T-helper 2 cell treated with Interferon-gamma antibody and Interleukin-4, amounts not matched to agents 5 μg/mL and 100 μg/mL, for 36 hours (primary cell): Measurements from ENCODE around the gene CYB561.

Source experiments
- DNase-seq: peaks from one replicate; pipeline ENCODE4 v3.0.0; 2021; ENCODE audit warnings: low spot score
- H3K27ac Mint-ChIP-seq: one replicate; pipeline ENCODE4 v1.8.0; 2021; ENCODE audit warnings: mild to moderate bottlenecking, mixed read lengths
- H3K27me3 Mint-ChIP-seq: one replicate; pipeline ENCODE4 v1.8.0; 2021; ENCODE audit warnings: low read depth, mixed read lengths
- H3K36me3 Mint-ChIP-seq: one replicate; pipeline ENCODE4 v1.8.0; 2021; ENCODE audit warnings: low read depth, mixed read lengths
- H3K4me1 Mint-ChIP-seq: one replicate; pipeline ENCODE4 v1.8.0; 2021; ENCODE audit warnings: low read depth, mixed read lengths
- H3K4me3 Mint-ChIP-seq: one replicate; pipeline ENCODE4 v1.8.0; 2022; ENCODE audit warnings: mild to moderate bottlenecking, moderate library complexity, mixed read lengths
- H3K9me3 Mint-ChIP-seq: one replicate; pipeline ENCODE4 v1.8.0; 2021; ENCODE audit warnings: mixed read lengths

CYB561 gene

DNA sequence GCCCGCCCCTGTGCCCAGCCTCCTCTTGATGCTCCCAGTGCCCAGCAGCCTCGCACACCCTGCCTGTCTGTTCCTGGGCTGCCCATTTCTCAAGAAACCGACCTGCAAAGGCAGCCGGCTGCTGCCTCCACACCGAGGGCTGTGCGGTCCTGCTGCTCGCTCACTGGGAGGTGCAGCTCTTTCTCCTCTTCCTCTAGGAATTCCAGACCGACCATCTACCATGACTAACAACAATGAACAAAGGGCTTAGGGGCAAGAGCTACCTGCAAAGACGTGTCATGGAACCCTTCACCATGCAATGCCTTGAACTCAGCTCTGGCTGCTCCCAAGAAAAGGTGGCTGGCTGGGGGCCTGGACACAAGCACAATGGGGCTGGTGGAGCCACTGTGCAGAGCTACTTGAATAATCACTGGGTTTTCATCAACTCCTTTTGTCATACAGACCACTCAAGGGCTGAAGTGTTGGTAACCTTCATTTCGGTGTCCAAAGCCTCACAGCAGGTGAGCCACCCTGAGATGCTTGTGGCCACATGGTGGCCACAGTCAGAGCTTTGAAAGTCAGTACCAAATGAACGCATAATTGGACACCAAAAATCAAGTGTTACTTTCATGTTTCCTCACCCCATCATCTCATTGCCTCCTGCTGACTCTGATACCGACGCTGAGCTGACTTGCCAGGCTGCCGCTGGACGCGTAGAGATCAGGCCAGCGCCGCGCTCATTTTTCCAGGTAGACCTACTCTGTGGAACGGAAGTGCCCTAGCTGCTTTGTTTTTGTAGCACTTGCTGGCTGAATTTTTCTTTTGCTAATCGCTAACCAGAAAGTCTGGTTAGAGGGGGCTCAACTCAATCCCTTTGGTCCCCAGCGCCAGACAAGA, 19.8 kb downstream of the CYB561 start:
- H3K27ac Mint-ChIP-seq: no peak overlapping the region
- H3K4me1 Mint-ChIP-seq: peaks cover 25% of the 10 kb centered on the region
- peaks cover 14% of the 10 kb centered on the region for H3K27me3 Mint-ChIP-seq
- H3K4me3 Mint-ChIP-seq: no peak overlapping the region
- DNase-seq: no peak
- H3K9me3 Mint-ChIP-seq: no peaks in the 10 kb centered on the region
- no peaks in the 10 kb centered on the region for H3K36me3 Mint-ChIP-seq

- Mint-ChIP-seq H3K4me3 (no peak overlapping the region), H3K27me3 (peaks cover 14% of the 10 kb centered on the region), H3K4me1 (peaks cover 27% of the 10 kb centered on the region), H3K9me3 (no peaks in the 10 kb centered on the region), H3K36me3 (no peaks in the 10 kb centered on the region), H3K27ac (no peak overlapping the region)
- DNase-seq: peak; percentile 49
These were observed 20.6 kb downstream of the CYB561 start for GRCh38 chr17:63425483-63425882.

GRCh38 chr17:63423963-63424362, 22.1 kb downstream of the CYB561 start:
- Mint-ChIP-seq H3K36me3 (no peaks in the 10 kb centered on the region), H3K9me3 (no peaks in the 10 kb centered on the region), H3K27ac (no peak overlapping the region), H3K4me1 (peaks cover 35% of the 10 kb centered on the region), H3K4me3 (no peak overlapping the region), H3K27me3 (peaks cover 14% of the 10 kb centered on the region)
- no peak for DNase-seq

DNA sequence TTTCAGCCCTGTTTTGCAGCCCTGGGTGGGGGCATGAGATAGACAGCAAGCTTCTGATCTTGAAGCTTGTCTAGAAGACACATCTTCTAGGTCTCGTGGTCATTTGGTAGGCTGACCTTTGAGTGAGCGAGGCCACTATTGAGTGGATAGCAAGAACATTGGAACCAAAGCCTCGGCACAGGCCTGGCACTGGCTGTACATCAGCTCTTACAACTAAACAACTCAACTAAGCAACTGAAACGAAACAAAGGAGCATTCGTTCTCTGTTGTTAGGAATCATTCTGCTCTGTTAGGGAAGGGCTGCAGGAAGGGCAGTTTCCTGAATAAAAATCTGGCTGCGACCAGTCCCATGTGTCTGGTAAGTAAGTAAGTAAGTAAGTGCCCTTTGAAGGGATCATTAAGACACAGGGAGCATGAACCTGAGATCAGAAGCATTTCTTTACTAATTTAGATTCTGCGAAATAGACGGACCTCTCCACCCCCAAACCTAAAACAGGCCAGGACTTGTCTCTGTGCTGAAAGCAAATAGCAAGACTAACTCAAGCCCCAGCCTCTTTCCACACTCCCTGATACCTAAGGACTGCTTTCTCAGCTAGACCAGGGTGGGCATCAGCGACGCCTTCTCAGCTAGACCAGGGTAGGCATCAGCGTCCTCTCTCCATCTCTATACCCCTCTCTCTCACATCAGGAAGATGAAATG, 22.7 kb downstream of the CYB561 start:
- Mint-ChIP-seq H3K27ac (no peak overlapping the region), H3K36me3 (no peaks in the 10 kb centered on the region), H3K9me3 (no peaks in the 10 kb centered on the region), H3K4me3 (no peak overlapping the region), H3K4me1 (peaks cover 31% of the 10 kb centered on the region), H3K27me3 (peaks cover 14% of the 10 kb centered on the region)
- DNase-seq: no peak

DNA sequence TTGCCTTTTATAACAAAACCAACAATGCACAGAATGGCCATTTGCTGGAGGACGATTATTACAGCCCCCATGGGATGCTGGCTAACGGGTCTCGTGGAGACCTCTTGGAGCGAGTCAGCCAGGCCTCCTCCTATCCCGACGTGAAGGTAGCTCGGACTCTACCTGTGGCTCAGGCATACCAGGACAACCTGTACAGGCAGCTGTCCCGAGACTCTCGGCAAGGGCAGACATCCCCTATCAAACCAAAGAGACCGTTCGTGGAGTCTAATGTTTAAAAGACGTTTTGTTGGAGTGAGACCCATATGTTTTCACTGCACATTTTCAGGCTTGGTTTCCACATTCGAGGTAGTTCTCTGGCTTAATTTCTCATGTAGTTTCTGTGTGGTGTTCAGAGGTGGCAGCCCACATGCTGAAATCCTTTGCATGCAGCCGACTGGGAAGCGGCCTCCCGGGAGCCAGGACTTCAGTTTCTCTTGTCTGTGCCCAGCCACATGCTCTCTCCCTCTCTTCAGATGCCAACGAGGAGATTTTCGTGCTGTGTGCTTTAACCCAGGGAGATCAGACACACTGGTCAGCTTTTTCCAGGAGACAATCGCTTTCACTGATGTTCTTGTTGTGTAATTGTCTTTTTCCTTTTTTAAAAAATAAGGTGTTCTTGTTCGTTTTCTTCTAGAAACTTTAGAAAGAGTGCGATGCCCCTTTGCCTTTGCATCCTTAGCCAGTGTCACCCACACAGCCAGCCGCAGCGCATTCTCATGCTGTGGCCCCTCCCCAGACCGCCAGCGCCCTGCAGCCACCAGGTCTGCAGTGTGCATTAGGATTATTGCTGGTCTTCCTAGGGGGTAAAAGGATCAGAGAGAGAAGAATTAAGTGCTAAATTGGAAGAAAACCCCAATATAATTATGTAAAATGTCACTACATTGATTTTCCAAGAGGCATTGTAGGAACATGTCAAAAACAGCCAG, 24.1 kb downstream of the CYB561 start:
- DNase-seq: no peak
- Mint-ChIP-seq H3K27me3 (peaks cover 13% of the 10 kb centered on the region), H3K9me3 (no peaks in the 10 kb centered on the region), H3K36me3 (no peaks in the 10 kb centered on the region), H3K4me1 (peaks cover 17% of the 10 kb centered on the region), H3K4me3 (no peak overlapping the region), H3K27ac (no peak overlapping the region)

DNA sequence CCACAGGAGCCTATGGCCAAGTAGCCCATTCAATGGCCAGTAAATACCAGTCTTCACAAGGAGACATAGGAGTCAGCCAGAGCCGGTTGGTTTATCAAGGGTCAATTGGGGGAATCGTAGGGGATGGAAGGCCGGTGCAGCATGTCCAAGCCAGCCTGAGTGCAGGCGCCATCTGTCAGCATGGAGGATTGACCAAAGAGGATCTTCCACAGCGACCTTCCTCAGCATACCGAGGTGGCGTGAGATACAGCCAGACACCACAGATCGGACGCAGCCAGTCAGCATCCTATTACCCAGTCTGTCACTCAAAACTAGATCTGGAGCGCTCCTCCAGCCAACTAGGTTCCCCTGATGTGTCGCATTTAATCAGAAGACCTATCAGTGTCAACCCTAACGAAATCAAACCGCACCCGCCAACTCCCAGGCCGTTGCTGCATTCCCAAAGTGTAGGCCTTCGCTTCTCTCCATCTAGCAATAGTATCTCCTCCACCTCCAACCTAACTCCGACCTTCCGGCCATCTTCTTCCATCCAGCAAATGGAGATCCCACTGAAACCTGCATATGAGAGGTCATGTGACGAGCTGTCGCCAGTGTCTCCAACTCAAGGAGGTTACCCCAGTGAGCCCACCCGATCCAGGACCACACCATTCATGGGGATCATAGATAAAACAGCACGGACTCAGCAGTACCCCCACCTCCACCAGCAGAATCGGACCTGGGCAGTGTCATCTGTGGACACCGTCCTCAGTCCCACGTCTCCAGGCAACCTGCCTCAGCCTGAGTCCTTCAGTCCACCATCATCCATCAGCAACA, 25.0 kb downstream of the CYB561 start:
- H3K27ac Mint-ChIP-seq: no peak overlapping the region
- no peaks in the 10 kb centered on the region for H3K9me3 Mint-ChIP-seq
- DNase-seq: no peak
- no peaks in the 10 kb centered on the region for H3K36me3 Mint-ChIP-seq
- H3K27me3 Mint-ChIP-seq: peaks cover 12% of the 10 kb centered on the region
- H3K4me1 Mint-ChIP-seq: peaks cover 12% of the 10 kb centered on the region
- H3K4me3 Mint-ChIP-seq: no peak overlapping the region

DNA sequence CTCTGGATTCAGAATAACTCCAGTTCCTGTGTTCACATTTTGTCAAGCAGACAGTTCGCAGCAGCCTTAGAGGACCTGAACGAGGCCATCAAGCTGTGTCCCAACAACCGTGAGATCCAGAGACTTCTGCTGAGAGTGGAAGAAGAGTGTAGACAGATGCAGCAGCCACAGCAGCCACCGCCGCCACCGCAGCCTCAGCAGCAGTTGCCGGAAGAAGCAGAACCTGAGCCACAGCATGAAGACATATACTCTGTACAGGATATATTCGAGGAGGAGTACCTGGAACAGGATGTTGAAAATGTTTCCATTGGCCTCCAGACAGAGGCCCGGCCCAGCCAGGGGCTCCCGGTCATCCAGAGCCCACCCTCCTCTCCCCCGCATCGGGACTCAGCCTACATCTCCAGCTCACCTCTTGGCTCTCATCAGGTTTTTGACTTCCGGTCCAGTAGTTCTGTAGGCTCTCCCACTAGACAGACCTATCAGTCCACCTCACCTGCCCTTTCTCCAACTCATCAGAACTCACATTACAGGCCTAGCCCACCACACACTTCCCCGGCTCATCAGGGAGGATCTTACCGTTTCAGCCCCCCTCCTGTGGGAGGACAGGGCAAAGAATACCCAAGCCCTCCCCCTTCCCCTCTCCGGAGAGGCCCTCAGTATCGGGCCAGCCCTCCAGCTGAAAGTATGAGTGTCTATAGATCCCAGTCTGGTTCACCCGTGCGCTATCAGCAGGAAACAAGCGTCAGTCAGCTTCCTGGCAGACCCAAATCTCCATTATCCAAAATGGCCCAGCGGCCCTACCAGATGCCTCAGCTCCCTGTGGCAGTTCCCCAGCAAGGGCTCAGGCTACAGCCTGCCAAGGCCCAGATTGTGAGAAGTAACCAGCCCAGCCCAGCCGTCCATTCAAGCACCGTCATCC, 25.9 kb downstream of the CYB561 start:
- no peaks in the 10 kb centered on the region for H3K36me3 Mint-ChIP-seq
- H3K27ac Mint-ChIP-seq: peak overlapping the region; percentile 80
- H3K4me1 Mint-ChIP-seq: peaks cover 10% of the 10 kb centered on the region
- H3K9me3 Mint-ChIP-seq: no peaks in the 10 kb centered on the region
- H3K4me3 Mint-ChIP-seq: peak overlapping the region; percentile 22
- H3K27me3 Mint-ChIP-seq: peaks cover 10% of the 10 kb centered on the region
- DNase-seq: peak; percentile 28

DNA sequence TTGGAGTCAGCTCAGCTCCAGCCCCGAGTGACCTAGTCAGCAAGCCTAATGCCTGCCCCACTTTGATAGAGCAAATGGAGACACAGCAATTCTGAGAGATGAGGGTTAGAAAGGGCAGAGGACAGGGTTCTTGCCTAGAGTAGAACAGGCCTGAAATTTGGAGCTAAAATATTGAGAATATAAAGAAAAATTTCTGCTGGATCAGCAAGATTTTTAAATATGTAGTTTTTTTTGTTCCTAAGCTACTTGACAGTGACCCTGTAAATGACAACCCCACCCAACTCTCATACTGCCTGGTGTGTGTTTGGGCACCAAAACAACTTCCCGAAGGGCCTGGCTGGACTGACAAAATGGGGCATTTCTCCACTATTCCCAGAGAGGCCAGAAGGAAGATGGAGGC, 26.7 kb downstream of the CYB561 start:
- no peak overlapping the region for H3K4me3 Mint-ChIP-seq
- H3K36me3 Mint-ChIP-seq: no peaks in the 10 kb centered on the region
- peaks cover 10% of the 10 kb centered on the region for H3K4me1 Mint-ChIP-seq
- peaks cover 13% of the 10 kb centered on the region for H3K27me3 Mint-ChIP-seq
- no peak overlapping the region for H3K27ac Mint-ChIP-seq
- H3K9me3 Mint-ChIP-seq: no peaks in the 10 kb centered on the region
- DNase-seq: no peak

DNA sequence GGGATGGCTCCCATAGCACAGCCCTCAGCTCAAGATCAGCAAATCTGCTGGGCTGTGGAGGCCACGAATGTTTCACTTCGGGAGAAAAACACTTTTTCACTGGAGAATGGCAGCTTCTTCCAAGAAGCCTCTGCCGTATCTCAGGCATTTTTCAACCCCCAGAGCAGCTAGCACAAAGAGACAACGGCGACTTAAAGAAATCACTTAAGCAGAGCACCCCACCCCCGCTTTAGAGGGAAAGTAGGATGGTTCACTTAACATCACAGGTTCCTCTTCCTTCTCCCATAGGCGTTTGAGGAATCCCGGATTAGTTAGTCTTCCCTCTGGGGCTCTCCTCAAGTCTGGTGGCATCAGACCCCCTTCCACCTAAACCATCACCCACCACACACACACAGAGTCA, 27.6 kb downstream of the CYB561 start:
- Mint-ChIP-seq H3K4me1 (peaks cover 10% of the 10 kb centered on the region), H3K9me3 (no peaks in the 10 kb centered on the region), H3K27ac (no peak overlapping the region)

GRCh38 chr17:63414222-63414621, 31.9 kb downstream of the CYB561 start:
- DNase-seq: no peak
- Mint-ChIP-seq H3K4me3 (no peak overlapping the region), H3K4me1 (no peaks in the 10 kb centered on the region), H3K27ac (no peak overlapping the region), H3K9me3 (no peaks in the 10 kb centered on the region), H3K36me3 (no peaks in the 10 kb centered on the region), H3K27me3 (peaks cover 7% of the 10 kb centered on the region)

More for the DNA sequence above, 27.6 kb downstream of the CYB561 start:
- peaks cover 7% of the 10 kb centered on the region for H3K27me3 Mint-ChIP-seq
- H3K36me3 Mint-ChIP-seq: no peaks in the 10 kb centered on the region
- H3K4me3 Mint-ChIP-seq: no peak overlapping the region
- no peak for DNase-seq

- Mint-ChIP-seq H3K36me3 (no peaks in the 10 kb centered on the region), H3K9me3 (no peaks in the 10 kb centered on the region), H3K4me1 (no peaks in the 10 kb centered on the region), H3K27ac (no peak overlapping the region), H3K27me3 (peaks cover 7% of the 10 kb centered on the region), H3K4me3 (no peak overlapping the region)
- DNase-seq: no peak
These were observed 33.0 kb downstream of the CYB561 start for GRCh38 chr17:63413128-63413527.

GRCh38 chr17:63412234-63412633, 33.9 kb downstream of the CYB561 start:
- H3K27me3 Mint-ChIP-seq: peaks cover 7% of the 10 kb centered on the region
- H3K9me3 Mint-ChIP-seq: no peaks in the 10 kb centered on the region
- DNase-seq: no peak
- H3K27ac Mint-ChIP-seq: no peak overlapping the region
- H3K4me3 Mint-ChIP-seq: no peak overlapping the region
- H3K4me1 Mint-ChIP-seq: no peaks in the 10 kb centered on the region
- H3K36me3 Mint-ChIP-seq: no peaks in the 10 kb centered on the region
